HT-29 (cell line): ENCODE results near the gene C14orf180. TPM values are rescaled to one million over a fixed set of nuclear protein-coding genes. Genes with fewer than 3 reads are reported as not detected.
"Not testable (repeated sequence)": the region's sequence is repeated elsewhere in the genome, so short reads cannot be mapped to it uniquely, and the experiment has no call there.

Experiments used
- DNase-seq: peaks from one replicate; pipeline ENCODE4 v3.0.0-alpha.2; 2015; ENCODE audit warnings: low spot score
- total RNA-seq: library from RNA; depleted of rRNA; stranded (reverse); fragments of >200 nt; shearing (Covaris generic); gene quantifications from 2 replicates; pipeline ENCODE4 v1.2.3, GENCODE V29; 2014

The C14orf180 gene
- total RNA-seq, 1 experiment from 2014 or later: 0.38 TPM

GRCh38 chr14:104604458-104605449 lies 25.2 kb downstream of the C14orf180 start, which contains the start of gene TMEM179:
Gene TMEM179 (minus strand): TSS chr14:104604772. CDS start chr14:104604741, 31 bp downstream.
- no peak for DNase-seq

DNA sequence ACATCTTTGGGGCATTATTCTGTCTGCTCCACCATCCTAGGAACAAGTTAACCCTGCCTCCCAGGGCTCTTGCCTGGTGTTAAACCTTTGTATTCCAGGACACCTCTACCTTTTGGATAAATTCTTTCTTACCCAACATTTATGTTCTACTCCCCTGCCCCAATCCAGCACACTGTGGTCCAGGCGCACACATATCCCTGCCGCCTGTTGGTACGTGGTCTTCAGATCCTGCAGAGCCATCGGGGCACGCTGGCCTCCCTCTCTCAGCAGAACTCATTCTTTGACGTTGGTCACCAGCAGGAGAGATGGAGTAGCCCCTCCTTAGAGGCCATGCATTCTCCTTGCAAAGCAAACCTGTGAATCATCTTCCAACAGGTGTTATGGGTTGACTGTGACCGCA lies 30.1 kb downstream of the C14orf180 start:
- no peak for DNase-seq

GRCh38 chr14:104610749-104611310 lies 31.3 kb downstream of the C14orf180 start:
- no peak for DNase-seq

DNA sequence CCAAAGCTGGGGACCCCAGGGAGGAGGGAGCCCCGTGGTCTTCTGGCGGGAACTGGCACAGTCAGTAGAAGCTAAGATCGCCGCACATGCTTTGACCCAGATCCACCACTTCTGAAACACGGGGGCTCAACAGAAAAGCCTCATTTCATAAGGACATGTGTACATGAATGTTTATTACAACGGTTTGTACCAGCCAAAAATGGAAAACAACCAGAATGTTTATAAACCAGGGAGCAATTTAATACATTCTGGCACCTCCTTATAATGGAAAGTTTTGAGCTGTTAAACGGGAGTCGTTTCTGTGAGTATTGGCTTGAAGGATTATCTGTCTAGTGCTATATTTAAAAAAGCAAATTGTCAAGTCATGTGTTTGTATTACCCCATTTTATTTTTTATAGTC lies 32.3 kb downstream of the C14orf180 start:
- DNase-seq: no peak

DNA sequence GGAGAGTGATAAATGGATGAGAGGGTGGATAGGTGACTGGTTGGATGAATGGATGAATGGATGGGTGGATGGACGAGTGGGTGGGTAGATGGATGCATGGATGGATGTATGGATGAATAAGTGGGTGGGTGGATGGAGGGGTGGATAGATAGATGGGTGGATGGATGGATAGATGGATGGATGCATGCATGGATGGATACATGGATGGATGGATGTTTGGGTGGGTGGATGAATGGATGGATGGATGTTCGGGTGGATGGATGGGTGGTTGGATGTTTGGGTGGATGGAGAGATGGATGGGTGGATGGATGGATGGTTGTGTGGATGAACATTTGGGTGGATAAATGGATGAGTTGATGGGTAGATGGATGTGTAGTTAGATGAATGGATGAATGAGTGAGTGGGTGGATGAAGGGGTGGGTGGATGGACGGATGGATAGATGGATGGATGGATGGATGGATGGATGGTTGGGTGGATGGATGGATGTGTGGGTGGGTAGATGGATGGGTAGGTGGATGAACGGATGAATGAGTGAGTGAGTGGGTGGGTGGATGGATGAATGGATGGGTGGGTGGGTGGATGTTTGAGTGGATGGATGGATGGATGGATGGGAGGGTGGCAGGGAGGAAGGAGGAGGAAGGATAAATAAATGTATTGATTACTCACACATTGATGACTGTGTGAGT lies 34.7 kb downstream of the C14orf180 start:
- no peak for DNase-seq

DNA sequence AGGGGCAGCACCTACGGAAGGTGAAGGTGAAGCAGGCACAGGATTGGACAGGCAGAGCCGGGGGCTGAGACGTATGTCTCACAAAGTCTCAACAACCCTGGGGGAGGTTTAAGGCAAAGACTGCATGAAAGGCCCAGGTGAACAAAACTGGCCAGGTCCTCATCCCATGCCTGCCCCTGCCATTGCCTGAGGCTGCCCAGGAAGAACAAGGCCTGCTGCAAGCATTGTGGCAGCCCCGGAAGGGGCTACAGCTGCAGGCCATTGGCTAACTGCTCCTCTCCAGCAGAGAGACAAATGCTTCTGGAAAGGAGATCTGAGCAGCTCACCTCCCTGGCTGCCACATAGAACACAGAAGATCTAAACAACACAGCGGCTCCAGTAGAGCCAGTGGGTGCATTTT lies 45.4 kb downstream of the C14orf180 start:
- no peak for DNase-seq

GRCh38 chr14:104632781-104633180 lies 53.2 kb downstream of the C14orf180 start:
- DNase-seq: no peak

GRCh38 chr14:104633276-104634137 lies 53.9 kb downstream of the C14orf180 start:
- no peak for DNase-seq

- DNase-seq: no peak
These were observed 54.7 kb downstream of the C14orf180 start for GRCh38 chr14:104634138-104634760.

GRCh38 chr14:104634886-104635570 lies 55.5 kb downstream of the C14orf180 start:
- no peak for DNase-seq

DNA sequence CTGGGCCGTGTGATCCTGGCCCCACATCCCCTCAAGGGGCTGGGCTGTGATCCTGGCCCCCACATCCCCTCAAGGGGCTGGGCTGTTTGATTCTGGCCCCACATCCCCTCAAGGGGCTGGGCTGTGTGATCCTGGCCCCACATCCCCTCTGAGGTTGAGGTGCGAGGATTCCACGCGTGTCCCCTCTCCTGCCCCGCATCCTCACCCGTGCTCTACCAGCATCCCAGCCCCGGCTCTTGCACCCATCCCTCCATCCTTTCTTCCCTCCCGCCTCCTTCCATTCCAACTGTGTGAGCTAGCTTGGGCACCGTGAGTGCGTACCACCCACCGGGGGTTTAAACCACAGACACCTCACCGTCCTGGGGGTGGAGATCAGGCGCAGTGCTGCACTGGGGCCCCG lies 56.2 kb downstream of the C14orf180 start:
- no peak for DNase-seq

DNA sequence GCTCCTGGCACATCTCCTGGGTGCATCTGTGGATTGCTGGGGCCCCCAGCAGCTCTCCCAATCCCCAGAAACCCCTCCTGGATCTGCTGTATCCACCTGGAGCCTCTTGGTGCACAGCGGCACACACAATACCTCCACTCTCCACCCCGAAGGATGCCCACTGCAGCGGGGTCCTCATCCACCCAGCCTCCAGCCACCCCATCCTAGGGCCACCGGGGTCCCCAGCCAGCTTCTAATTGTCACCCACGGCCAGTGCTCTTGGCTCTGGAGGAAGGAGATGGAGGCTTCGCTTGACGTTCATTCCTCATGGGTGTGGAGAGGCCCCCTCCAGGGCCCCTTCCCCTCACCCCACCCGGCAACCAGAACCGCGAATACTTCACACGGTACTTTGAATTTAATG lies 56.6 kb downstream of the C14orf180 start:
- DNase-seq: no peak

- not testable (repeated sequence) for DNase-seq
These were observed 57.4 kb downstream of the C14orf180 start for GRCh38 chr14:104636846-104637545.

DNA sequence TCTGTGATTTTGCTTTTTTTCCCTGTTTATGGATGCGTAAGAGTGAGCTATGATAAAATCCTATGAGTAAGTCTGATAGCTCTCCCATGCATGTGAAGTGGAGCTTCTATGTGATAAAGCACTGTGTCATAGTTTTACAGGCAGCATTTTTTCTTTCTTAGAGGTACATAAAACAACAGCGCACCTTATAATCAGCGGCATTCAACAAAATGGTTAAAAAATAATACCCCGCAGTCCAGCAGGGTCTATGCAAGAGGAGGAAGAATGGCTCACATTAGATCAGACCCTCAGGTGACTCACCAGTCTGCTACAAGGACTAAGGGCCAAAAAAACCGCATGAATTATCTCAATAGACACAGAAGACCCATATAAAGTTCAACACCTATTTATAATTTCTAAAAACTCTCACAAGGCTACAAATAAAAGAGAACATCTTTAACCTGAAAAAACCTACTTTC lies 58.0 kb downstream of the C14orf180 start:
- no peak for DNase-seq

GRCh38 chr14:104638190-104638589 lies 58.6 kb downstream of the C14orf180 start:
- no peak for DNase-seq

DNA sequence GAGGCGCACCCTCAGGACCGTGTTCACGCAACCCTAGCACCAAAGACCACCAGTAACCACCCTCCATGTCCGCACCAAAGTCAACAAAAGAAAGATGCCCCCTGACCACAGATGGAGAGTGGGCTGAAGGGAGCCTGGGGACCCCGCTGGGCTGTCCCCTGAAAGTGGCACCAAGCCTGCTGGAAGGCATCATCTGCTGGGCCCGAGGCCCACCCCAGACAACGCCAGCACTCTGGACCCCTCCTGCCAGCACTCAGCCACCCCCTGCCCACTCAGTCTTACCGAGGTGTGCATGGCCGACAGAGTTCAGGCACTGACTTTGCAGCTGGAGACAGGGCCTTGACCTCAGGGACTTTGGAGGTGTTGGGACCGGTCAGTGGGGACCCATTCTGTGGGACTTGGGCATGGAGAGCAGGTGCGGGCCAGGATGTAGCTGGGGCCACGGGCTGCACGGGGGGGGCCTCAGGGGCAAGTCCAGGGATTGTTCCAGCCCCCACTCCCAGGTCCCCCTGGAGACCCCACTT lies 59.4 kb downstream of the C14orf180 start:
- DNase-seq: no peak

DNA sequence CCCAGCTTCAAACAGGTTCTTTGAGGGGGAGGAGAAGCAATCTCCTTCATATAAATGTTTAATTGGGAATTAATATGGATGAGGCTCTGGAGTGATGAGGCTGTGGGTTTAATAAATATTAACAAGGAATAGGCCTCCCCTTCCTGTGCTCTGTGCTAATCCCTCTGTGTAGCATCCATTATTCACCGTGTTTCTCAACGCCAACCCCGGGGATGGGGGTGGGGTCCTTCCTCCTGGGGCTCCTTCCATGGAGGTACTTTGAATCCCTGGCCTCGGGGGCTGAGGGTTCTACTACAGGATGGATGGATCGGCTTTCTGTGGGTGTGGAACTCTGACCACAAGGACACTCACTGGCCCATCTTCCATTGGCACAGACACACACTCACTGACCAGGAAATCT lies 59.9 kb downstream of the C14orf180 start:
- DNase-seq: no peak
